ENCODE data around the gene B3GALT4.

B3GALT4 gene

GRCh38 chr6:33315793-33316602 is 39.1 kb downstream of the B3GALT4 start:
- FAIRE-seq = no peak

GRCh38 chr6:33316603-33317418 is 39.9 kb downstream of the B3GALT4 start:
- FAIRE-seq = no peak

- FAIRE-seq = no peak
Observed at GRCh38 chr6:33317419-33317668, 40.4 kb downstream of the B3GALT4 start.

DNA sequence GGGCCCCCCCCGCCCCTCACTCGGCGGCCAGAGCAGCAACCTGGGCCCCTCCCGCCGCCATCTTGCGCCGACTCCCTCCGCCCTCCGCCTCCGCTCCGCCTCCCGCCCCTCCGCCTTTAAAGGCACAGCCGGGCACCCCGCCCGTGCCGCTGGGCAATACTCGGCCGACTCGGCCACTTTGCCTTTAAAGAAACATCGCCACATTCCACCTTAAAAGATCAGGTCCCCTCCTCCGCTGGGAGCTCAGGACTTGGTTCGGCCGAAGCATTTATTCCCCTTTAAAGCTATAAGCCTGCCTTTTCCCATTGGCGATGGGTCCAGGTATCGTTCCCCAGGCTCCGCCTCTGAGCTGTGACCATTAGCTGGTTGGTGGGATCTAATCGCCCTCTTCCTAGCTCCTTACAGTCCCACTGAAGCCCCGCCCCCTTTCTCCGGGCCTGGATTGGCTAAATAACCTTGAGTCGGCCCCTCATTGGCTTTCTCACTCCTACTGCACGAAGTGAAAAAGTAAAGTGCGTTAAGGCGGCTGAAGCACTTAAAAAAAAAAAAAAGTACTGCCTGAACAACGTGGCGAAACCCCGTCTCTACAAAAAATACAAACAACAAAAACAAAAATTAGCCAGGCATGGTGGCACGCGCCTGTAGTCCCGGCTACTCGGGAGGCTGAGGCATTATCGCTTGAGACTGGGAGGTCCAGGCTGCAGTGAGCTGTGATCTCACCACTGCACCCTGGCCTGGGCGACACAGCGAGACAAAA is 40.9 kb downstream of the B3GALT4 start, which contains the start of gene ZBTB22:
Gene ZBTB22, minus strand, starts transcription at position 76 of the 757 bp plus-strand sequence. CDS start 828 bp downstream, outside the sequence.
- FAIRE-seq = peak; percentile 99

DNA sequence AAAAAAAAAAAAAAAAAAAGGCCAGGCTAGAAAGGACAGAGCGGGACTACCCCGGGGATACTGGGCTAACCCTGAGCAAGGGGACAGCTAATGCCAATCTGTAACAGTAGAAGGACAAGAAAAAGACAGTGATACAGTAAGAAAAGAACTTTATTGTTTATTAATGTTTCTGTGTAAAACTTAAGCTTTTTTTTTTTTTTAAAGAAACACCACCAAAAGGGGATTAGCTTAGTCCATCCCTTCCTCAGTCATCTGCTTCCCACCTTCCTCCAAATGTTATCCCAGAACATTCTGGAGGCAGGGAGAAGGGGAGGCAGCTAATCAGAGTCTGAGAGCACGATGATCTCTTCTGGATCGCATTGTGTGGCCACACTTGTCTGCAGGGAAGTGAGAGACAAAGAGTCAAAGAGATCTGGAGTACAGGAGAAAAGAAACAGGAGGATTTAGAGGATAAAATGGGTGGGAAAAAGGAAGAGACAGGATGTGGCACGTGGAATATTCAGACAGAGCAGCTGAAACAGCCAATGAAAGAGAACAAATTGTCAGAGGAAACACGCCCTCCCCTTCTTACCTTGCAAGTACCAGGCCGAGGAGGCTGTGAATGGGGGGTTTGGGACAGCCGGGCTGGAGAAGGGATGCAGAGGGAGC is 41.6 kb downstream of the B3GALT4 start:
- FAIRE-seq = no peak

DNA sequence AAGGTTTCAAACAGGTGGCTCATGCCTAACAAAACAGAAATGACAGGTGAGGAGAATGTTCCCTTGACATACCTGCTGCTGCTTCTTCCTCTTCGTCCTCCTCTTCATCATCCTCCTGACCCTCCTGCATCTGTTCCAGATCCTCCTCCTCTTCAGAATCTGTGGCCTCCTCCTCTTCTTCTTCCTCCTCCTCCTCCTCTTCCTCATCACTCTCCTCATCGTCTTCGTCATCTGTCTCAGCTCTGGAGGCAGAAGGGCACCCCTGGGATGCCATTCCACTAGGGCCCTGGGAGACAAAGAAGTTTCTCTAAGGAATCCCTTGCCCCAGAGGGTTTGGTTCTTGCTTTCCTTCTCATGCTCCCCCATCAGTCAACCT is 43.0 kb downstream of the B3GALT4 start:
- FAIRE-seq = no peak

DNA sequence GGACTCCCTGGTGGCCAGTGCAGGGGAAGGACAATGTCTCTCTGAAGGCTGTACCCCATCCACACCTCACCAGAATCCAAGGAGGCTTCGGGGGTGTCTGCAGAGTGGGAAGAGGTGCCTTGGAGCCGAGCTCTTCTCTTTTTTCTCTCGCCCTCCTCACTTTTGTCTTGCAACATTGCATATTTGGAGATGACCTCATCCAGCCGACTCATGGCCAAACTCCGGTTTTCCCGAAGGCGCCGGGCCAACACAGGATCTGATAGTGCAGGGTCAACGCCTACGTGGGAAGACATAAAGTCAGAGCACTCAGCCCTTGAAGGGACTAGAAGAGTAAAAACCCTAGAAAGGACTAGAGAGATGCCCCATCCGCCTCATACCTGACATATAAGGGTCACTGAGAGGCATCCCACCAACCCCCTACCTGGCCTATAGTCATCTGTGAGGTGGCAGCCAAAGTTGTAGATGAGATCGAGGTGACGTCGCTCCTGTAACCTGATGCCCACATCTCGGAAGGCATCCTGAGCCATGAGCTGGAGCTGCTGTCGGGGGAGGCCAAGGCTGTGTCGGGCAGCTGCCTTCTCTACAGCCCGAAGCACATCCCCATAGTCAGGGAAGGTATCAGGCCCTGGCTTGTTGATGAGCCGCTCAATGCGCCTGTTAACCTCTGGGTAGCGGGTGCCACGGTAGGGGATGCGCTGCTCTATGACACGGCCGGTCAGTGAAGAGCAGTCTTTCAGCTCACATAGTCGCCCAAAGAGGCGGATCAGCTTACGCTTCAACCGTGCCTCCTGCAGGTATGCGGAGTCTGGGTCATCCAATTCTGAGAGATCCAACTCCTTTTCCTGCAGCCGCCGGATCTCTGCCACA is 43.6 kb downstream of the B3GALT4 start:
- FAIRE-seq = no peak

GRCh38 chr6:33321227-33321626 is 44.3 kb downstream of the B3GALT4 start:
- no peak for FAIRE-seq

DNA sequence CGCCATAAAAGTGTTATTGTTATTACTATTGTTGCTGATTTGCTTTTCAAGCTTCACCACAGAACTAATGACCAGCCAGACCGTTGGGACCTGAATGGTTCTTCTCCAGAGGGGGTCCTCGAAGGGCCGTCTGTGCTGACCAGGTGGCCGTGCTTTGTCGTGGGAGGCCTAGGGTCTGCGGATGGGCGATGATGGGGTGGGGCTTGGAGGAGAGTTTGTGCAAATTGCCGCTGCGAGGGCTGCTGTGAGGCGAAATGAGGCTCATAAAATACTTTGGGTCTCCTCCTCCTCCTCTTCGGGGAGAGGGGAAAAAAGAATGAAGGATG is 46.7 kb downstream of the B3GALT4 start:
- FAIRE-seq = no peak

DNA sequence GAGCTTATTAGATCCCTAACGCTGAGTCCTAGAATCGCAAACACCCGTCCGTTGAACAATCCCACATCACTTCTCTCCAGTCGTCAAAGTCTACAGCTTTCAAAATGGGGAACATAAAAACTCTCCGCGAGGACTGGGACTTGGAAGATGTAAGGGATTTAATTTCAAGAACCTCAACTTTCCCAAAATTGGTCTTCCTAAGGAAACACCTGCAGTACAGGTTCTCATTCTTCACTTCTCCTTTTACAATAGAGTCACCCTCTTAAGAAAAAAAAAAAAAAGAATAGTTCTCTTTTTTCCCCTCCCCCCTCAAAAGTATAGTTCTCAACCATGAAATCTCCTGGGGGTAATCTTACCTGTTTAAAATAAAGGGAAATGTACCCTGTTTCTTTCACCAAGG is 47.2 kb downstream of the B3GALT4 start:
- FAIRE-seq = no peak

All from G401.6 (cell line).